Endodermal cell (in vitro differentiated cells): Measurements from ENCODE around the gene RETREG1. TPM values are rescaled to one million over a fixed set of nuclear protein-coding genes. Genes with fewer than 3 reads are reported as not detected.

Source experiments
- DNase-seq: peaks from one replicate; pipeline ENCODE4 v3.0.0-alpha.2; 2017
- H3K27ac ChIP-seq: 2 replicates; pipeline ENCODE4 v1.5.1; 2013; ENCODE audit warnings: mild to moderate bottlenecking, low read depth, low read length, moderate library complexity
- H3K27me3 ChIP-seq: 2 replicates; pipeline ENCODE4 v1.6.1; 2013; ENCODE audit warnings: mild to moderate bottlenecking, low read length, moderate library complexity; ENCODE audit not compliant: insufficient read depth, control insufficient read depth, poor library complexity, severe bottlenecking
- H3K36me3 ChIP-seq: 2 replicates; pipeline ENCODE4 v1.7.0; 2013; ENCODE audit warnings: mild to moderate bottlenecking, low read length, moderate library complexity; ENCODE audit not compliant: control insufficient read depth, insufficient read depth
- H3K4me1 ChIP-seq: one replicate; pipeline ENCODE4 v1.7.0; 2013; ENCODE audit warnings: low read length; ENCODE audit not compliant: control insufficient read depth, insufficient read depth
- H3K4me3 ChIP-seq: 2 replicates; pipeline ENCODE4 v1.5.1; 2013; ENCODE audit warnings: mild to moderate bottlenecking, low read length, moderate library complexity
- H3K9ac ChIP-seq: 2 replicates; pipeline ENCODE4 v1.6.1; 2013; ENCODE audit warnings: mild to moderate bottlenecking, low read length, moderate library complexity; ENCODE audit not compliant: poor library complexity, severe bottlenecking; ENCODE audit errors: extremely low read depth
- H3K9me3 ChIP-seq: 2 replicates; pipeline ENCODE4 v1.6.1; 2013; ENCODE audit warnings: mild to moderate bottlenecking, low read length, moderate library complexity; ENCODE audit not compliant: control insufficient read depth
- H3K27ac Mint-ChIP-seq: 2 replicates; pipeline ENCODE4 v1.8.0; 2020; ENCODE audit warnings: mixed read lengths
- H3K27me3 Mint-ChIP-seq: 2 replicates; pipeline ENCODE4 v1.8.0; 2021; ENCODE audit warnings: mild to moderate bottlenecking, mixed read lengths; ENCODE audit not compliant: insufficient read depth
- H3K36me3 Mint-ChIP-seq: 2 replicates; pipeline ENCODE4 v1.8.0; 2020; ENCODE audit warnings: low read depth, mixed read lengths
- H3K4me1 Mint-ChIP-seq: 2 replicates; pipeline ENCODE4 v1.8.0; 2020; ENCODE audit warnings: mixed read lengths
- H3K4me3 Mint-ChIP-seq: 2 replicates; pipeline ENCODE4 v1.8.0; 2020; ENCODE audit warnings: mild to moderate bottlenecking, moderate library complexity, mixed read lengths
- H3K9me3 Mint-ChIP-seq: 2 replicates; pipeline ENCODE4 v1.8.0; 2020; ENCODE audit warnings: mild to moderate bottlenecking, mixed read lengths
- WGBS, 2 experiments: methylation state at CpG; one replicate each; pipeline versions ENCODE4 v1.1.5 to v1.1.7; 2013; ENCODE audit warnings: missing lambda C conversion rate in 2 of 2, mixed read lengths in 1 of 2; ENCODE audit not compliant: insufficient coverage in 1 of 2, insufficient read length in 1 of 2; 5-methylcytosine and 5-hydroxymethylcytosine counted together
- total RNA-seq, 2 donors: library from RNA; stranded (reverse); fragmentation: NEBNext Ultra II Directional in 1 of 2; extraction: Animal tissue kit (Norgen Biotek cat#: 25700) in 1 of 2; gene quantifications; 2 replicates in 1 of 2; 3 replicates in 1 of 2; pipeline ENCODE4 v1.2.1, GENCODE V29; 2021
- TF ChIP-seq, protein P1 (sequence below): fragments of 200-600 bp; sonication (generic); conservative IDR thresholded peaks from 2 replicates; pipeline ENCODE4 v1.5.0; 2021; ENCODE audit warnings: antibody characterized with exemption, mild to moderate bottlenecking

Gene RETREG1
- total RNA-seq, 2 donors from 2014 or later = 4.1 to 4.3 TPM

DNA sequence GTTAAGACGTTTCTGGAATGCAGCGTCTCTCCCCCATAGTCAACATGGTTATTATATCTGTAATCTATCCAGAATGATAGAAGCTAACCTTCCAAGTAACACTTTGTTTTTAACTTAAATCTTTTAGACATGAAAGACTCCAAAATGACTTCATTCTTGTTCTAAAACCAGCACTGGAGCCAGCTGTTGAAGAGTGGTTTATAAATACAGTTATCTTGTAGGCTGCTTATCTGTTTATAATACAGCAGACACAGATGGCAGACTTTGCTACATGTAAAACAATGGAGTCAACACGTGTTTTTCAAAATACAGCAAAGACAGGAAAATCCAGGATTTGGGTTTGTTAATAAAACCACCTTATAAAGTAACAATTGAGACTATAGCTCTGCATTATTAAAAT lies 48.8 kb upstream of the RETREG1 start:
- Mint-ChIP-seq H3K27ac (no peak overlapping the region), H3K4me1 (peaks cover 9% of the 10 kb centered on the region), H3K4me3 (no peak overlapping the region), H3K9me3 (peaks cover 1% of the 10 kb centered on the region), H3K36me3 (peaks cover 69% of the 10 kb centered on the region), H3K27me3 (no peaks in the 10 kb centered on the region)
- Histone ChIP-seq H3K9me3 (no peaks in the 10 kb centered on the region), H3K4me3 (no peak overlapping the region), H3K36me3 (peaks cover 72% of the 10 kb centered on the region), H3K9ac (no peak overlapping the region), H3K4me1 (no peaks in the 10 kb centered on the region), H3K27me3 (no peaks in the 10 kb centered on the region), H3K27ac (no peak overlapping the region)
- 89 to 100% methylated on average over 3 of the region's 3 CpGs for WGBS, 2 experiments
- DNase-seq = no peak
- TF ChIP-seq, protein P1, sequence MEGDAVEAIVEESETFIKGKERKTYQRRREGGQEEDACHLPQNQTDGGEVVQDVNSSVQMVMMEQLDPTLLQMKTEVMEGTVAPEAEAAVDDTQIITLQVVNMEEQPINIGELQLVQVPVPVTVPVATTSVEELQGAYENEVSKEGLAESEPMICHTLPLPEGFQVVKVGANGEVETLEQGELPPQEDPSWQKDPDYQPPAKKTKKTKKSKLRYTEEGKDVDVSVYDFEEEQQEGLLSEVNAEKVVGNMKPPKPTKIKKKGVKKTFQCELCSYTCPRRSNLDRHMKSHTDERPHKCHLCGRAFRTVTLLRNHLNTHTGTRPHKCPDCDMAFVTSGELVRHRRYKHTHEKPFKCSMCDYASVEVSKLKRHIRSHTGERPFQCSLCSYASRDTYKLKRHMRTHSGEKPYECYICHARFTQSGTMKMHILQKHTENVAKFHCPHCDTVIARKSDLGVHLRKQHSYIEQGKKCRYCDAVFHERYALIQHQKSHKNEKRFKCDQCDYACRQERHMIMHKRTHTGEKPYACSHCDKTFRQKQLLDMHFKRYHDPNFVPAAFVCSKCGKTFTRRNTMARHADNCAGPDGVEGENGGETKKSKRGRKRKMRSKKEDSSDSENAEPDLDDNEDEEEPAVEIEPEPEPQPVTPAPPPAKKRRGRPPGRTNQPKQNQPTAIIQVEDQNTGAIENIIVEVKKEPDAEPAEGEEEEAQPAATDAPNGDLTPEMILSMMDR = no peak

DNA sequence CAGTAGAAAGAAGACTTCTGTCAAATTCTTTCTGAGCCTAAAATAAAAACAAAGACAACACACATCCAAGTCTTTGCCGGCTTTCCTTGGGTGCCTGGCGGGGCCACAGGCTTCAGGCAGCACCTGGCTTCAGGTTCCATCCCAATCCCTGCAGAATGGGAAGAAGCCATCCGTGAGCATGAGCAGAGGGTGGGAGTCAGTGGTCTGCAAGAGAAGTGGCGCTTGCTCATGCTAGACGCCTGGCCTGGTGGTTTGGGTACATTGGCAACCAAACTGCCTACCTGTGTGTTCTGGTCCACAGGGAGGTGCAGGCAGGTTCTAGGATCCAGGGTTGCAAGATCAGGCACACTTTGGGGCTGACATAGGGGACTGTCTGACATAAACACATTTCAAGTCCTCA lies 47.6 kb upstream of the RETREG1 start:
- Histone ChIP-seq H3K27ac (no peak overlapping the region), H3K36me3 (peaks cover 60% of the 10 kb centered on the region), H3K4me3 (no peak overlapping the region), H3K4me1 (peaks cover 5% of the 10 kb centered on the region), H3K9me3 (no peaks in the 10 kb centered on the region), H3K9ac (no peak overlapping the region), H3K27me3 (no peaks in the 10 kb centered on the region)
- no peaks in the 10 kb centered on the region for H3K27me3 Mint-ChIP-seq
- 93 to 100% methylated on average over 2 to 5 of the region's 5 CpGs for WGBS, 2 experiments
- TF ChIP-seq, protein P1 = no peak
- peaks cover 15% of the 10 kb centered on the region for H3K4me1 Mint-ChIP-seq
- DNase-seq = no peak
- no peak overlapping the region for H3K4me3 Mint-ChIP-seq
- peaks cover 1% of the 10 kb centered on the region for H3K9me3 Mint-ChIP-seq
- peaks cover 58% of the 10 kb centered on the region for H3K36me3 Mint-ChIP-seq
- no peak overlapping the region for H3K27ac Mint-ChIP-seq

DNA sequence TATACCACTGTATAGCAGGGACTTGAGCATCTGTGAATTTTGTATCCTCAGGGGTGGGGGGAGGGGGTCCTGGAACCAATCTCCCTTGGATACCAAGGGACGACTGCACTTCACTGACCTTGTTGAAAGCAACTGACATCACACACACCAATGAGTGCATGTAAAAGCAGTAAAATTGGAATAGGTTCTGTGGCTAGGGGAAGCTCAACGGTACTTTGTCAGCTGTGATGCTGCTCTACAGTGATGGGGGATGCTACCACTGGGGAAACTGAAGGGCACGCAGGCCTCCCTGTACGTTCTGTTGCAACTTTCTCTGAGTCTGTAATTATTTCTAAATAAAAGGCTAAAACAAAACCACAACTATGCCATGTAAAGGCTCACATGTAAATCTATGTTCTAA lies 47.0 kb upstream of the RETREG1 start:
- 93 to 94% methylated on average over 3 to 4 of the region's 4 CpGs for WGBS, 2 experiments
- no peak overlapping the region for H3K27ac Mint-ChIP-seq
- peaks cover 54% of the 10 kb centered on the region for H3K36me3 Mint-ChIP-seq
- TF ChIP-seq, protein P1 = no peak
- Histone ChIP-seq H3K9me3 (peaks cover 4% of the 10 kb centered on the region), H3K27ac (no peak overlapping the region), H3K9ac (no peak overlapping the region), H3K4me3 (no peak overlapping the region), H3K36me3 (peaks cover 55% of the 10 kb centered on the region), H3K27me3 (no peaks in the 10 kb centered on the region), H3K4me1 (peaks cover 5% of the 10 kb centered on the region)
- no peaks in the 10 kb centered on the region for H3K27me3 Mint-ChIP-seq
- H3K9me3 Mint-ChIP-seq = peaks cover 5% of the 10 kb centered on the region
- H3K4me3 Mint-ChIP-seq = no peak overlapping the region
- no peak for DNase-seq
- H3K4me1 Mint-ChIP-seq = peaks cover 15% of the 10 kb centered on the region
